Right lung (tissue), 5 donors: Measurements from ENCODE around the gene CD40. TPM values are rescaled to one million over a fixed set of nuclear protein-coding genes. Genes with fewer than 3 reads are reported as not detected.
A peak's percentile ranks its signal among the peaks of the same experiment; 100 is the strongest.

Source experiments
- DNase-seq, 2 donors: peaks; one replicate each; pipeline ENCODE4 v3.0.0-alpha.2; 2013
- polyA plus RNA-seq, 5 donors: library from polyadenylated mRNA; unstranded; fragments of 120-200 nt; gene quantifications; one replicate each; pipeline versions ENCODE4 v1.2.1 to v1.2.3, GENCODE V29; 2013; ENCODE audit warnings: inconsistent platforms in 1 of 5, low replicate concordance in 1 of 5; ENCODE audit not compliant: insufficient read length in 5 of 5, insufficient read depth in 1 of 5

CD40 gene
- polyA plus RNA-seq, 5 donors, result 13.7 to 19.4 (median 17.1) TPM

DNA sequence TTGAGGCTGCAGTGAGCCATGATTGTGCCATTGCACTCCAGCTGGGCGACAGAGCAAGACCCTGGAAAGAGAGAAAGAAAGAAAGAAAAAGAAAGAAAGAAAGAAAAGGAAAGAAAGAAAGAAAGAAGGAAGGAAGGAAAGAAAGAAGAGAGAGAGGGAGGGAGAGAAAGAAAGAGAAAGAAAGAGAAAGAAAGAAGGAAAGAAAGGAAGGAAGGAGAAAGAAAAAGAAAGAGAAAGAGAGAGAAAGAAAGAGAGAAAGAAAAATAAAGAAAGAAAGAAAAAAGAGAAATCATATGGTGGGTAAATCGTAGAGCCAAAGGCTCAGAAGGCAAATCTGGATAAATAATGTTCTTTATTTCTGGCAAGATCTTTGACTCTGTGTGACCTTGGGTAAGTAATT lies 53.4 kb downstream of the CD40 start:
- no peak for DNase-seq

DNA sequence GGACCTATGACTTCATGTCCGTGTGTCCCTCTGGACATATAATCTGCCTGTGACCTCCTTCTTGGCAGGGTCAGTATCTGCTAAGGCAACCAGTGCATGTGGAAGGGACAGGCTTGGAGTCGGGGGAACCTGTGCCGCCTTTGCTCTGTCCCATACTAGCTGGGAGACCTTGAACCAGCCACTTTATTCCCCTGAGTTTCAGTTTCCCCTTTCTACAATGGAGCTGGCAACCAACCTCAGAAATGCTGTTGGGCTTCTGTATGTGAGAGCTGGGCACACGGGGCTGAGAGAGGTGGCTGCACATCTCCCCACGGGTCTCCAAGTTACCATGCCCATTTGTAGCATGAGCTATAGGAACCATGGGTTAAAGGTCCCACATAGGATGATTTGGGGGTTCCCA lies 53.8 kb downstream of the CD40 start:
- no peak for DNase-seq

DNA sequence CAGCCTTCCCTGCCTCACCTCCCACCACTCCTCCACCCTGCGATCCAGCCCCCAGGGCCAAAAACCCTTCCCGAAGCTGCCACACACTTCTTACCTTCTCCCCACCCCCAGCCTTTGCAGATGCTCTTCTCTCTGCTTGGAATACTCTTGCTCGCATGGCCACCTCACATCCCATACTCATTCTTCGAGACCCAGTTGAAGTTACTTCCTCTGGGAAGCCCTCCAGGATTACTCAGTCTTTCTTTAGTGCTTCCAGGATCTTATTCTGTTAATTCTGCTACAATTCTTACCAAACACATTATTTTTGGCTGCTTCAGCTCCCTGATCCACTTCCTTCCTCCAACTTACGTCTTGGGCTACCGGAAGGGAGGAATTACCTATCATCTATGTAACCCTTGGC lies 54.3 kb downstream of the CD40 start:
- DNase-seq, result no peak

DNA sequence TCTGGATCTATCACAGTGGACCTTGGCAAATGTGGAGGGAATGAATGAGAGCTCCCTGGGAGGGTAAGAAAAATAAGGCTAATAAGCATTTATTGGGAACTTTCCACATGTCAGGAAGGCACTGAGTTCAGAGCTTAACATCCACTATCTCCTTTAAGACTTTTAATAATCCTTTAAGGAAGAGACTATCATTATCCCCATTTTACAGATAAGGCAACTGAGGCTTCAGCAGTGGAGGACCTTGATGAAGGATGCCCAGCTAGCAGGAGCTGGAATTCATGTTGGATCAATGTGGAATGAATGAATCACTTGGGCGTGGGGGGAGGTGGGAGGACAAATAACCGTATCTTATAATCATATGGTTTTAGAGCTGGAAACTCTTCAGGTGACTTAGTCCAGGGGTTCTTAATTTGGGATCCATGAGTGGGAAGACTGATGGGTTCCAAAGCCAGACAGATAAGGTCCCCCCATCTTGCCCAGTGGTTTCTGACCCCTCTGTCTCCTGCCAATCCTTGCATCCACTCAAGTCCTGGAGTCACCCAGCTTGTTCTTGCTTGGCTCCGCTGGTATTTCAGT lies 54.9 kb downstream of the CD40 start:
- no peak for DNase-seq

DNA sequence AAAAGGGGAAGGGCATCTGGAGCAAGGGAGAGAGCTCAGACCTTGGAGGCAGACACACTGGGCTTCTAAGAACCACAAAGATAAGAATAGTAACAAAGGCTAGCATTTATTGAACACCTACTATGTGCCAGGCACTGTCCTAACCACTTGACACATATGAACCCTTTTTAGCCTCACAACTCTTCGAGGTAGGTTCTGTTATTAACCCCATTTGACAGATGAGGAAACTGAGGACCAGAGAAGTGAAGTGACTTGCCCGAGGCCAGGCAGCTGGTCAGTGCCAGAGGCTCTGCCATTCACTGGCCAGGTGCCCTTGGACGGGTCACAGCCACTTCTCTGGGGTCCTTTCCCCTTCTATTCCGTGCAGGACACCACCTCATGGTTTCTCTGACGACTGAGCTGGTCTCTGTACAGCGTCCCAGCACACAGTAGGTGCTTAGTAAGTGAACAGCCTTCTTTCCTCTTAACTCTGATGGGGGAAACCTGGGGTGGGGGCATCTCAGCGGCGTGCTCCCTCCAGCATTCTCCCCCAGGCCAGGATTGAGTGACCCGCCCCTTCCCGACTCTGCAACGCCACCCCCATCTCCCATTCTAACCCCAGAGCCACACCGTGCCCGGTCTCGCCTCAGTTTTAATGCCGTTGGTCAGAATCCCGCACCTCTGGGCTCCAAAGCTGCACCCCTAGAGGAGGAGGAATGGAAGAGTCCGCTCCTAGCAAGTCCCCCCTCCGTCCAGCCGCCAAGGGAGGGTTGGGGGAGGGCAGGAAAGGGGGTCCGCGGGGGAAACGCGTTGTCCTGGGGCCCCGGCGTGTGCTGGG lies 55.7 kb downstream of the CD40 start:
- DNase-seq, result no peak

DNA sequence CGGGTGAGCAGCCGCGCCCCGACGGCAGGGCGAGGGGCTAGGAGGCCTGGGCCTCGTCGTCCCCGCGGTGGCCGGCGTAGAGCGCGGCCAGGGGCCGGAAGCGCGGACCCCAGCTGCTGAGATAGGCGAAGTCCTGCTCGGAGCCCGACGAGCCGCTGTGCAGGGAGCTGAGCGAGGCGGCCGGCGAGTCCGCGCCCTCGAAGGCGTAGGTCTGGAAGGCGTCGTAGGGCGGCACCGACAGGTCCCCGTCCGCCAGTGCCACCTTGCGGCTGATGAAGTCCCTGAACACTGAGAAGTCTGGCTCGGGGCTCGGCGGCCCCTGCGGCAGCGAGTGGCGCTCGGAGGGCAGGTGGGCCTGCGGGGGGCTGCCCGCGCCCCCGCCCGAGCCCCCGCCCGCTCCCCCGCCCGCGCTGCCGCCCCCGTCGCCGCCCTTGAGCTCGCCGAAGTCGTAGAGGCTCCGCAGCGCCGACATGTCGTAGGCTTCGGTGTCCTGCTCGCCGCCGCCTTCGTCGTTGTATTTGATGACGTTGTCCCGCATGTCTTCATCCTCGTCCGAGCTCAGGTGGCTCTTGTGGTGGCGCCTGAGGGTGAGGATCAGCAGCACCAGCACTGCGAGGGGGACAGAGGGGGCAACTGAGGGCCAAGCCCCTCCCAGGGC lies 56.5 kb downstream of the CD40 start:
- DNase-seq, result peak; percentile 16 to 32

DNA sequence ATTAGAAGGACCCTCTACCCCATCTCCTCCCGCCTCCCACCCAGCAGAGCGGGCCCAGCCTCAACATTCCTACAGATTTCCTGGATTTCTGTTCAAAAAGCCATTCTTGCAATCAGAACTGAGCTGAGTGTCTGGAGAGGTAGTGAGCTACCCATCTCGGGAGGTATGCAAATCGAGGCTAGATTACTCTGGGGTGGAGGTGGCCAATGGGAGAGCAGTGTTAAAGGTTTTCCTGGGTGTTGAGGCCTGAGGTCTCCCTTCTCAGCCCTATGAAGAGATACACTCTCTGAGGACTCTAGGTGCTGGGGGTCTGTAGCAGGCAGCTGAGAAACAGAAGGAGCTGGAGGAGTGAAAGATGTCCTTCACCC lies 57.0 kb downstream of the CD40 start:
- DNase-seq, result no peak

DNA sequence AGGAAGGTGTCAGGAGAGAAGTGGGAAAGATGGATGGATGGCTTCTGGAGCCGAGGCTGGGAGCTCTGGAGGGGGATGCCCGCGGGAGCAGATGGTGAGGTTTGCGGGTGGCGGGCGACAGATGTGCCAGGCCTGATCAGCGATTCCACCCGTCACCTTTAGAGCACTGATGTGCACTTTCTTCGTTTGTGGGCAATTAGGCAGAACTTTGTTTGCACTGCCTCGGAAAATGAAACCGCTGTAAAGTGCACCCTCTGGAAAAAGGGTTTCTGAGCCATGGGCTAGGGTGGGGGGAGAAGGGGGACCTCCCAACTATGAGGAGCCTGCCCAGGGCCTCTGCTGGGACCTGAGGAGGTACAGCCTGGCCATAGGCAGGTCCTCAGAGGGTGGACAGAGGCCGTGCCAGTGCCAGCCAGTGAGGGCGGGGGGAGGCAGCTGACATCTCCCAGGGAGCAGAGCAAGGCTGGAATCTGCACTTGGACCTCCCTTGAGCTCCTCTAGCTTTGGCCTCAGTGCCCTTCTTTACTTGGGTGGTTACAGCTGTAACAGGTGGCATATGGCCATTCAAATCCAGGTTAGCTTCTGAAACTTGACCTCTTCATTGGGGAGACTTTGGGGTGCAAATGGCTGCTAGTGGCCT lies 58.7 kb downstream of the CD40 start:
- DNase-seq, result no peak

DNA sequence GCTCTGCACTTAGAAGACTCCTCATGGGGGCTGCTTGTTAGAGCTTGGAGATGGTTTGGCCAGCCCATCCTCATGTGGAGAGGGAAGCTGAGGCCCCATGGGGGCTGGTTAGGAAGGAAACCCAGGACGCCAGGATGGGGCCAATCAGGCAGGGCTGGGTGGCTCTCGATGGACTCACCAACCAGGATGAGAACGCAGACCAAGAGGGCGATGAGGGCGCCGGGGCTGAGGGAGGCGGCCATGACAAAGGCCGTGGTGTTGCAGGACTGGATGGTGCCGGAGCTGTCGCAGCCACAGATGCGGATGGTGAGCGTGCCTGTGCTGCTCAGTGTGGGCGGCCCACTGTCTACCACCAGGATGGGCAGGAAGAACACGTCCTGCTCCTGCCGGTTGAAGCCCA lies 59.7 kb downstream of the CD40 start:
- no peak for DNase-seq

DNA sequence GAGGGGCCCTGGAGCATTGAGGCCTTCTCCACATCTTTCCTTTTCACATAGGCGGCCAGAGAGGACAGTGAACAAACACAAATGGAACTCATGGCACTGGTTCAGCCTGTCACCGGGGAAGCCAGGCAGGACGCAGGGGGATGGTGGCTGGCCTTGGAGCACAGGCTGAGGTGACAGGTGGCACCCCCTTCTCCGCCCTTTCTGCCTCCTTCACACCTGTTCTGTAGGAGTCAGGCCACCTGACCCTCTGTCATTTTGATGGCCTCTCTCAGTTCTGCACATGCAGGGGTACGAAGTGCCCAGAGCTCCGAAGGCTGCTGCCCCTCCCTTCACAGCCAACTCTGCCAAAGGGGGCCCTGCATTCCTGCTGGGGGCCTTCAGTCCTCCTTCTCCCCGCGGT lies 60.8 kb downstream of the CD40 start:
- DNase-seq, result no peak

Other genes starting within 250 kb of the CD40 start
- gene ZSWIM1, start 237.1 kb upstream of the CD40 start, polyA plus RNA-seq, result 10 to 100 TPM; 12.0 to 15.5 (median 14.3) TPM
- gene SPATA25, start 230.7 kb upstream of the CD40 start, polyA plus RNA-seq, result 1 to 10 TPM; 1.3 to 3.6 (median 3.4) TPM
- 1 to 10 TPM; 3.4 to 5.2 (median 4.2) TPM for gene NEURL2, start 227.1 kb upstream of the CD40 start, polyA plus RNA-seq
- 10 to 100 TPM; 69.0 to 75.0 (median 72.0) TPM for gene CTSA, start 227.0 kb upstream of the CD40 start, polyA plus RNA-seq
- gene PLTP, start 206.2 kb upstream of the CD40 start, polyA plus RNA-seq, result 10 to 100 TPM; 36.4 to 72.4 (median 44.1) TPM
- gene PCIF1, start 183.6 kb upstream of the CD40 start, polyA plus RNA-seq, result 10 to 100 TPM; 35.5 to 51.2 (median 44.2) TPM
- gene ZNF335, start 146.1 kb upstream of the CD40 start, polyA plus RNA-seq, result 10 to 100 TPM; 15.0 to 21.3 (median 16.9) TPM
- under 1 TPM; 0.38 to 0.53 (median 0.46) TPM for gene MMP9, start 109.4 kb upstream of the CD40 start, polyA plus RNA-seq
- 1 to 10 TPM; 1.1 to 2.3 (median 1.7) TPM for gene SLC12A5, start 89.1 kb upstream of the CD40 start, polyA plus RNA-seq
- 10 to 100 TPM; 45.0 to 58.9 (median 49.9) TPM for gene NCOA5, start 28.4 kb upstream of the CD40 start, polyA plus RNA-seq
- gene CDH22, start 190.2 kb downstream of the CD40 start, polyA plus RNA-seq, result under 1 TPM; 0.04 to 0.12 (median 0.06) TPM